Spinal cord (tissue), 10 donors: ENCODE data around the gene PATJ. TPM values are rescaled to one million over a fixed set of nuclear protein-coding genes. Genes with fewer than 3 reads are reported as not detected.
A peak's percentile ranks its signal among the peaks of the same experiment; 100 is the strongest.

Source experiments
- DNase-seq, 6 donors: peaks; one replicate each; pipeline versions ENCODE4 v3.0.0 to v3.0.0-alpha.2; 2013 to 2015; ENCODE audit warnings: low spot score in 6 of 6, low read depth in 4 of 6
- H3K27ac ChIP-seq: one replicate; pipeline ENCODE4 v1.5.1; 2013; ENCODE audit warnings: low read depth, low read length, control low read depth
- H3K27me3 ChIP-seq: one replicate; pipeline ENCODE4 v1.6.1; 2013; ENCODE audit warnings: low read length; ENCODE audit not compliant: control insufficient read depth, insufficient read depth
- H3K36me3 ChIP-seq: one replicate; pipeline ENCODE4 v1.6.1; 2013; ENCODE audit warnings: low read length; ENCODE audit not compliant: control insufficient read depth, insufficient read depth
- H3K4me1 ChIP-seq: one replicate; pipeline ENCODE4 v1.6.1; 2013; ENCODE audit warnings: low read length; ENCODE audit not compliant: control insufficient read depth, insufficient read depth
- H3K4me3 ChIP-seq: one replicate; pipeline ENCODE4 v1.5.1; 2013; ENCODE audit warnings: low read depth, low read length, control low read depth
- H3K9me3 ChIP-seq: one replicate; pipeline ENCODE4 v1.6.1; 2013; ENCODE audit warnings: low read length; ENCODE audit not compliant: control insufficient read depth, insufficient read depth
- WGBS: methylation state at CpG from one replicate; pipeline ENCODE4 v1.1.5; 2013; ENCODE audit warnings: missing lambda C conversion rate; ENCODE audit not compliant: insufficient coverage; 5-methylcytosine and 5-hydroxymethylcytosine counted together
- polyA plus RNA-seq, 2 donors: library from polyadenylated mRNA; unstranded; fragments of 120-200 nt; gene quantifications; one replicate each; pipeline ENCODE4 v1.2.1, GENCODE V29; 2013; ENCODE audit not compliant: insufficient read length in 2 of 2
- total RNA-seq, 2 donors: library from RNA; depleted of rRNA in 1 of 2; stranded (reverse); fragments of 120-200 nt in 1 of 2; fragments of >200 nt in 1 of 2; gene quantifications; one replicate each; pipeline versions ENCODE4 v1.2.3 to v1.2.4, GENCODE V29; 2013 to 2014
- donor health status: healthy.

PATJ gene
- total and polyA plus RNA-seq, 4 donors, result 18.8 to 58.2 (median 37.8) TPM

DNA sequence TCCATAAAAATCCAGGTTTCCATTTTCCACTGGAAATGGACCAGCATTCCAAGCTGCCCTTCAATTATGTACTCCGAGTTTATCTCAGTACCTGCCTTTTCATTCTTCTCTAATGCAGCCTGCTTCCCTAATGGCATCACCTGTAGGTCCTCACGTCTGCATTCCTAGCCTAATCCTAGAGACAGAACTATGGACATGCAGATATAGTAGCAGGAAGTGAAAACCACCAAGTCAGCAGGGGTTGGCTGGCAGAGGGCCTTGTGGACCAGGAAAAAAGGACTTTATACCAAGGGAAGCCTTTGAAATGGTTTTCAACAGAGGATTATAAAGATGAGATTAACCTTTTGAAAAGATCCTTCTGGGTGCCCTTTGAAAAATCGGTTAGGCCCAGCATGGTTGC is 316.7 kb downstream of the PATJ start:
- 31% methylated on average over 1 of the region's 3 CpGs for WGBS
- H3K27ac ChIP-seq, result no peak overlapping the region
- no peak overlapping the region for H3K4me3 ChIP-seq
- H3K36me3 ChIP-seq, result no peaks in the 10 kb centered on the region
- no peak for DNase-seq
- no peaks in the 10 kb centered on the region for H3K9me3 ChIP-seq
- no peaks in the 10 kb centered on the region for H3K27me3 ChIP-seq
- H3K4me1 ChIP-seq, result no peaks in the 10 kb centered on the region

DNA sequence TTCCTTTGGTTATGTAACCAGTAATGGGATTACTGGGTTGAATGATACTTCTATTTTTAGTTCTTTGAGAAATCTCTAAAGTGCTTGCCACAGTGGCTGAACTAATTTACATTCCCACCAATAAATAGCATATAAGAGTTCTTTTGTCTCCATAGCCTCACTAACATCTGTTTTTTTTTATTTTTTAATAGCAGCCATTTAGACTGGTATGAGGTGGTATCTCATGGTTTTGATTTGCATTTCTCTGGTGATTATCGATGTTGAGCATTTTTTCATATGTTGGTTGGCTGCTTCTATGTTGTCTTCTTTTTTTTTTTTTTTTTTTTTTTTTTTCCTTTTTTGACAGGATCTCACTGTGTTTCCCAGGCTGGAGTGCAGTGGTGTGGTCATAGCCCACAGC is 319.8 kb downstream of the PATJ start:
- peaks cover 3% of the 10 kb centered on the region for H3K4me1 ChIP-seq
- H3K27ac ChIP-seq, result no peak overlapping the region
- DNase-seq, result no peak
- H3K9me3 ChIP-seq, result no peaks in the 10 kb centered on the region
- no peak overlapping the region for H3K4me3 ChIP-seq
- H3K27me3 ChIP-seq, result no peaks in the 10 kb centered on the region
- H3K36me3 ChIP-seq, result no peaks in the 10 kb centered on the region
- no CpG with 5 or more reads among the region's 1 CpG for WGBS

DNA sequence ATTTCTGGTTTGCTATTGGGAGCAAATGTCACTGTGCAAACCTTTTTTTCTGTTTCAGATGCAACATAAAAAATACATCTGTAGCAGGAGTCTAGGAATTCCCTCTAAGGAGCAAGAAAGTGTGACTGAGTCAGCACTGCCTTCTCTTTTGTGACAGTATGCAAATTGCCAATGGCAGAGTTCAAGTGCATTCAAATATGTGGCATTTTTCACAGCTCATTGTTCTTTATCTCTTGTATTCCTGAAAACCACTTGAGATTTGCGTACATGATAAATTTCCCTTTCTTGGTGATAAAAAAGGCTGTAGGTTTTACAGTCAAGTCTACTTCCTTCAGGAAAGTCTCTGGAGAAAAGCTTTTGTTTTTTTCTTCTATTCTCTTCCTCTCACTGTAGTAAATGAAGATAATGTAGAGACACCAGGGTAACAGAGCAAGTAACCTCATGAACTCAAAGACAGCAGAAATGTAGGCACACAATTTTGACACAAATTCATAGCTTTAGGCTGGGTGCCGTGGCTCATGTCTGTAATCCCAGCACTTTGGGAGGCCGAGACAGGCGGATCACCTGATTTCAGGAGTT is 322.6 kb downstream of the PATJ start:
- no peaks in the 10 kb centered on the region for H3K27me3 ChIP-seq
- no peak overlapping the region for H3K27ac ChIP-seq
- peak in 1 of 6 donors; percentile 69 for DNase-seq
- WGBS, result 67% methylated on average over 3 of the region's 4 CpGs
- no peaks in the 10 kb centered on the region for H3K9me3 ChIP-seq
- H3K4me1 ChIP-seq, result peaks cover 3% of the 10 kb centered on the region
- H3K36me3 ChIP-seq, result no peaks in the 10 kb centered on the region
- no peak overlapping the region for H3K4me3 ChIP-seq

DNA sequence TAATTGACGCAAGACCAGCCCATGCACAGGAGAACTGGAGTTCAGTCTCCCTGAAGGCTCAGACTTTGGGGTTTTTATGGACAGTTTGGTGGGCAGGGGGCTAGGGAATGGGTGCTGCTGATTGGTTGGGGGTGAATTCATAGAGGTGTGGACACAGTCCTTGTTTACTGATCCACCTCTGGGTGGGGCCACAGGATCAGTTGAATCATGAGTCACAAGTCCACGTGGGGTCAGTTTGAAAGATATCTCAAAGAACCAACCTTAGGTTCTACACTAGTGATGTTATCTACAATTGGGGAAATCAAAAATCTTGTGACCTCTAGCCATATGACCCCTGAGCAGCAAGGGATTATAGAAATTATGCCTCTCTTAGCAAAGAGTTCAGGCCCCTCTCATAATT is 324.4 kb downstream of the PATJ start:
- no peak overlapping the region for H3K27ac ChIP-seq
- H3K27me3 ChIP-seq, result no peaks in the 10 kb centered on the region
- no peak for DNase-seq
- no peak overlapping the region for H3K4me3 ChIP-seq
- peaks cover 3% of the 10 kb centered on the region for H3K4me1 ChIP-seq
- H3K36me3 ChIP-seq, result no peaks in the 10 kb centered on the region
- 100% methylated on average over 1 of the region's 2 CpGs for WGBS
- no peaks in the 10 kb centered on the region for H3K9me3 ChIP-seq

DNA sequence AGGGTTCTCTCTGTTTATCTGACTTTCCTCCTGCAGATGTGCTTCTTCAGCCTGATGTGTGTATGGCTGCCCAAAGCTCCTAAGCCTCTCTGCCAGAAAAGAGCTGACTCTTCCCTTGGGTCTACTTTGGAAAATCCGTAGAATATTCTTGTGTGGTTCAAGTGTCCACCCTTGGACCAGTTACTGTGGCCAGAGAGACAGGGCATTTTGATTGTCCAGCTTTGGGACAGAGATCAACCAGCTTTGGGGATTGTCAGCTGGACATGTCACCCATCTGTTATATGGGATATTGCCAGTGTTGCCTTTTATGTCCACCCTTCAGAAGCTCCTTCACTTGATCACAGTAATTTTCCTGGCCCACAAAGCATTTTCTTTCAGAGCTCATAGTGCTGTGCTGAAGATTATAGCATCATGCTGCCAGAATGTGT is 326.1 kb downstream of the PATJ start:
- no peak overlapping the region for H3K4me3 ChIP-seq
- H3K9me3 ChIP-seq, result no peaks in the 10 kb centered on the region
- peak overlapping the region; percentile 6 for H3K27ac ChIP-seq
- peak in 1 of 6 donors; percentile 7 for DNase-seq
- H3K4me1 ChIP-seq, result peaks cover 3% of the 10 kb centered on the region
- WGBS, result 44% methylated on average over 1 of the region's 1 CpG
- H3K27me3 ChIP-seq, result no peaks in the 10 kb centered on the region
- no peaks in the 10 kb centered on the region for H3K36me3 ChIP-seq

DNA sequence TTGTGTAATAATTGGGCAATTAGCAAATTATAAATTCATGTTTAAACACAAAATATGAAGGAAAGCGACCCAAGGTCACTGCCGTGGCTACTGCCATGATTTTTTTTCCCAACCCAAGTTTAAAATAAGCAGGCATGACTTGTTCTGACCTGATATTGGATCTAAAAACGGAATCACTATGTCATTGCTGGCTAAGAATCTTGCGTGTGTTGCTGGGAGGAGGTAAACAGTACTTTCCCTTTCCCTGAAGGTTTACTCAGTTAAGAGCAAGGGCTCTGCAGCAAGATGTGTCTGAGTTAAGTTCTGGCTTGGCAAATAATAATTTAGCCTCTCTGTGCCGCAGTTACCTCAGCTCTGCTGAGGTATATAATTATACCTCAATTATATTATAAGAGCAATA is 326.7 kb downstream of the PATJ start:
- Histone ChIP-seq H3K36me3 (no peaks in the 10 kb centered on the region), H3K4me3 (no peak overlapping the region), H3K27ac (no peak overlapping the region), H3K9me3 (no peaks in the 10 kb centered on the region), H3K27me3 (no peaks in the 10 kb centered on the region), H3K4me1 (peaks cover 3% of the 10 kb centered on the region)
- WGBS, result no CpG with 5 or more reads among the region's 5 CpGs
- DNase-seq, result peak in 1 of 6 donors; percentile 63

DNA sequence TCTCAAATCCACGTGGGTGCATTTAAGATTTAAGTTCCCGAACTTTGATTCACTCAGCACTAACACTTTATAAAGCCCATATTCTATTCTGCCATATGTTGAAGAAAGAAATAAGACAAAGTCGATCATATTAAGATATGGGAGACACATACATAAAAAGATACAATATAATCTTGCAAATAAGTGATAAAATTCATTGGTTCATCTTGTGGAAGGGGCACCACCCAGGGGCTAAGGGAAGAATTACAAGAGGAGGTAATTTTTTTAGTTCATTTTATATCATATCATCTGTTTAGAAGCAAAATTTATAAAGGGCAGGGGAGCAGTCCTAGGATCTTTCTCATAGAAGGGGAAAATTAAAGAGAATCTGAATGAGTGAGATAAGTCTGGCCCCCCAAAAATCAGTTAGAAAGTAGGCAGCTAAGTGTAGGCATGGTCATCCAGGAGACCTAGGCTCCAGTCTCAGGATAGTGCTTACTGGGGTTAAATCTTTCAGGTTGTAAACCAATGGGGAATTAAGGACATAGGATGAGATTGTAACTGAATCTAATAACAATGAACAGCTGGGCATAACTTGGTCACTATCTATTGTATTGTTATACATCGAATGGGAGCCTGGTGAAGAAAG is 328.2 kb downstream of the PATJ start:
- no peak overlapping the region for H3K27ac ChIP-seq
- H3K4me1 ChIP-seq, result no peaks in the 10 kb centered on the region
- H3K9me3 ChIP-seq, result no peaks in the 10 kb centered on the region
- H3K36me3 ChIP-seq, result no peaks in the 10 kb centered on the region
- peak in 2 of 6 donors; percentile 24 to 62 for DNase-seq
- no peak overlapping the region for H3K4me3 ChIP-seq
- no CpG with 5 or more reads among the region's 4 CpGs for WGBS
- H3K27me3 ChIP-seq, result no peaks in the 10 kb centered on the region

DNA sequence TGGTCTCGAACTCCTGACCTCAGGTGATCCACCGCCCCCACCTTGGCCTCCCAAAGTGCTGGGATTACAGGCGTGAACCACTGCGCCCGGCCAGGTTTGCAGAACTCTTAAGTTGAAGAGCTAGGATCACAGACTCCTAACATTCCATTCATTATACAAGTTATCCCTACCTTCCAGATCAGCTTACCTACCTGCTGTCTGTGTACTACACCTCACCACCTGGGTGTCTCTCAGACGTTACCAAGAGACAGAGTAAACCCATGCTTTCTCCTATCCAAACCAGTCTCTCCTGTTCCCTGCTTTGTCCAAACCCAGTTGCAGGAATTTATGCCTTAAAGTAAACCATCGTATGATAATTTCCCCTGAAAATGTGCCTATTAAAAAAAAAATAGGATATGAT is 329.4 kb downstream of the PATJ start:
- no peaks in the 10 kb centered on the region for H3K4me1 ChIP-seq
- WGBS, result 94% methylated on average over 6 of the region's 7 CpGs

DNA sequence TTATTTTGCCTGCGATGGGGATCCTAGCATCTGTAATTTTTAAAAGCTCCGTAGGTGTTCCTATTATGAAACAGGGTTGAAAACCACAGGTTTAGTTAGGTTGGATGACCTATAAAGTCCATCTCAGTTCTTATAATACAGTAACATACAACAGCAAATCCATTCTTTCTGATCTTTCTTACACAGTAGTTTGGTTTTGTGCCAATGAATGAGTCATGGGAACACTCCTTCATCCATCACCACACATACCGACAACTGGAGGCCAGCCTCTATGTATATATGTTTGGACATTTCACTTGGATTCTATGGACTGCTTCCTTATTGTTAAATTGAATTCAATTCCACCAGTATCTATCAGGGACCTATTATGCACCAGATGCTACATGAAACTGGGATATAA is 334.0 kb downstream of the PATJ start:
- Histone ChIP-seq H3K27ac (no peak overlapping the region), H3K4me1 (no peaks in the 10 kb centered on the region), H3K4me3 (no peak overlapping the region), H3K36me3 (no peaks in the 10 kb centered on the region), H3K9me3 (no peaks in the 10 kb centered on the region), H3K27me3 (no peaks in the 10 kb centered on the region)
- DNase-seq, result peak in 2 of 6 donors; percentile 27 to 31
- no CpG with 5 or more reads among the region's 3 CpGs for WGBS

More for the DNA sequence above, 329.4 kb downstream of the PATJ start:
- Histone ChIP-seq H3K36me3 (no peaks in the 10 kb centered on the region), H3K4me3 (no peak overlapping the region), H3K9me3 (no peaks in the 10 kb centered on the region), H3K27ac (no peak overlapping the region), H3K27me3 (no peaks in the 10 kb centered on the region)
- DNase-seq, result no peak

DNA sequence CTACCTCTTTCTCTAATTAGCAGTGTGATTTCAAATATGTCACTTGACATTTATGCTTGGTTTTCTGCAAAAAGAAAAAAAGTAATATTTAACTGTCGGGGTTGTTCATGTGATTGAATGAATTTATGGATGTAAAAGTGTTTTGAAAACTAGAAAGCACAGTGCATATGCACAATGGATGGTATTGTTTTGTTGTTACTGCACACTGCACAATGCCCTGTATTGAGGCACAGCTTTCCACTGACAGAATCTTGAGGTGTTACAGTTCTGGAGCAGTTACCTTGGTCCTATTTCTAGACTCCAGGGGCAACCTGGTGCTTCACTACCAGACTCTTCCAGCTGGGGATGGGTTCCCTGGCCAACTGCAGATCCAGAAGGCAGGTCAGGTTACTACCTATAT is 335.5 kb downstream of the PATJ start:
- Histone ChIP-seq H3K36me3 (no peaks in the 10 kb centered on the region), H3K27me3 (no peaks in the 10 kb centered on the region), H3K4me1 (no peaks in the 10 kb centered on the region), H3K27ac (no peak overlapping the region), H3K4me3 (no peak overlapping the region), H3K9me3 (no peaks in the 10 kb centered on the region)
- 90% methylated on average over 1 of the region's 1 CpG for WGBS
- DNase-seq, result no peak
